GM13976 (cell line): ENCODE results near the gene ITPK1.

Experiments
- DNase-seq: peaks from one replicate; pipeline ENCODE4 v3.0.0; 2012; ENCODE audit warnings: low spot score
- in situ Hi-C: fragments of 300-500 bp; cut with MboI; formaldehyde crosslinking; loops from one replicate; pipeline ENCODE4 v1.12.0; 2022; ENCODE audit warnings: low sequenced_read_pairs, mixed read lengths, inconsistent platforms; ENCODE audit not compliant: unreplicated experiment
- TF ChIP-seq, protein P1 (sequence below): IDR thresholded peaks from 2 replicates; pipeline ENCODE4 v1.5.1; 2012; ENCODE audit warnings: borderline replicate concordance, mild to moderate bottlenecking; ENCODE audit not compliant: insufficient read depth; ENCODE audit errors: extremely low read depth, missing control alignments, control extremely low read depth

ITPK1 gene

DNA sequence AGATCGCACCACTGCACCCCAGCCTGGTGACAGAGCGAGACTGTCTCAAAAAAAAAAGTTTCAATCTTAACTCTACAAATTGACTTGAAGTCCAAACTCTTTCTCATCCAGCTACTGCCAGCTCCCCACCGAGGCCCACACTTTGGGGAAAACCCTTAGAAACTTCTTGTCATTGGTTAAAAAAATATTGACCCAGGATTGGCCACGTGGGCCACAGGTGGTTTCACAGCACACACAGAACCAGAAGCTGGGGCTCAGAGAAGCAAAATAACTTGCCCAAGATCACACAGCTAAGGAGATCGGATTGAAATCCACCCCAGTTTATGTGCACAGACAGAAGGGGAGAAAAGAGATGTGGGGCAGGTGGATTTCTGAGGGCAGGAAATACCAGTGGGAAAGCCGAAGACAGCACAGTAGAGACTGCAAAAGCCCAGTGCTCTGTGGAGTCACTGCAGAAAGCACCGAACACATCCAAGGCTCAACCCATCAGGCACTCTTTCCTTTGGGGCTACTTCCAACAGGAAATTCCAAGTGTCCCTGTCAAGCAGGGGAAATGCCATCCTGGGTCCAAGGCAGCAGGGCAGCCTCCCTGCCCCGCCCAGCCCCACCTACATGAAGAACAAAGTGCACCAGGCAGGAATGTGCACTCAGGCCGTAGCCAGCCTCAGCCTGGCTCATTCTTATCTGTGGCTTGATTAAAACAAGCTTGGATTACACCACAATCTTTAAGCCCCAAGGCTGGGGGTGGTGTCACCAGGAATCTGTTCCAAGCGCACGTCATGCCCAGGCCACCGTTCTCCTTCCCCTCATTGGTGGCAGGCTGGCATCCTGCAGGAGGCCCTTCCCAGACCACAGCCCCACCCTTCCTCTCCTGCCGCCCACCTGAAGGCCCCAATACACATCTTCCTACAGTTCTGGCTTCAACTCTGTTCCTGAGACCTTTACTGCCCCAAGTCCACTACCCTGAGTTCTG is 72.5 kb downstream of the ITPK1 start:
- in situ Hi-C loops = no loop called here
- peak; percentile 61 for DNase-seq
- TF ChIP-seq, protein P1, sequence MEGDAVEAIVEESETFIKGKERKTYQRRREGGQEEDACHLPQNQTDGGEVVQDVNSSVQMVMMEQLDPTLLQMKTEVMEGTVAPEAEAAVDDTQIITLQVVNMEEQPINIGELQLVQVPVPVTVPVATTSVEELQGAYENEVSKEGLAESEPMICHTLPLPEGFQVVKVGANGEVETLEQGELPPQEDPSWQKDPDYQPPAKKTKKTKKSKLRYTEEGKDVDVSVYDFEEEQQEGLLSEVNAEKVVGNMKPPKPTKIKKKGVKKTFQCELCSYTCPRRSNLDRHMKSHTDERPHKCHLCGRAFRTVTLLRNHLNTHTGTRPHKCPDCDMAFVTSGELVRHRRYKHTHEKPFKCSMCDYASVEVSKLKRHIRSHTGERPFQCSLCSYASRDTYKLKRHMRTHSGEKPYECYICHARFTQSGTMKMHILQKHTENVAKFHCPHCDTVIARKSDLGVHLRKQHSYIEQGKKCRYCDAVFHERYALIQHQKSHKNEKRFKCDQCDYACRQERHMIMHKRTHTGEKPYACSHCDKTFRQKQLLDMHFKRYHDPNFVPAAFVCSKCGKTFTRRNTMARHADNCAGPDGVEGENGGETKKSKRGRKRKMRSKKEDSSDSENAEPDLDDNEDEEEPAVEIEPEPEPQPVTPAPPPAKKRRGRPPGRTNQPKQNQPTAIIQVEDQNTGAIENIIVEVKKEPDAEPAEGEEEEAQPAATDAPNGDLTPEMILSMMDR = no peak

DNA sequence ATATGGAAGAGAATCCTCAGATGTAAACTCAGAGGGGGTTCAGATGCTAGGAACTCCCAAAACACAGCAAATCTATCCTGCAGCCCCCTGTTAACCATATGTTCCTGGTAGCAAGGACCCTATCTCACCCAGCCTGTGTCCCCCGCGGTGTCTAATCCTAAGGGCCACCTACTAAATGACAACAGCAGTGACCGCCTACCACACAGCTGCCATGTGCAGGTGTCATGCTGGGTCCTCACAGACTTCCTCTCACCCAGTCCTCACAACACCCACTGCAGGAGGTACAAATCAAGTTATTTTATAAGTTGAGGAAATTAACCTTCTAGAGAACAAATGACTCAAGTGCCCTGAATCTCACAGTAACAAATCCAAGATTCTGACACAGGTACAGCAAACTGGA is 73.9 kb downstream of the ITPK1 start:
- in situ Hi-C loops = no loop called here
- DNase-seq = no peak
- TF ChIP-seq, protein P1 = no peak

DNA sequence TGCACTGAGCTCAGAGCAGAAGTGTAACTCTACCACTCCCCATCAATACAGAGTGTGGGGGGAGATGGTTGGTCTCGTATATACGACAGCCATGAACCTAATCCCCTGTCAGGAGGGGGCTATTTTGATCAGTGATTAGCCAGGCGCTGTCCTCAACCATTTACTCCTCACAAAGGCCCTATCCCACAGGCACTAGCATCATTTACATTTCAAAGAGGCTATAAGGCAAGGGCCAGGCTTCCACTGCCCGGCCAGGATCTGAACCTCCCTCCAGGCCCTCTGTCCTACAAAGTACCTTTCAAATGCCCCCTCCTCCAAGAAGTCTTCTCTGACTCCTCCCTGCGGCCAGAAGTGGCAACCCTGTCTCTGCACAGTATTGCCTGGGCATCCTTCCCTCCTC is 74.7 kb downstream of the ITPK1 start:
- in situ Hi-C loops = no loop called here
- no peak for DNase-seq
- TF ChIP-seq, protein P1 = no peak

DNA sequence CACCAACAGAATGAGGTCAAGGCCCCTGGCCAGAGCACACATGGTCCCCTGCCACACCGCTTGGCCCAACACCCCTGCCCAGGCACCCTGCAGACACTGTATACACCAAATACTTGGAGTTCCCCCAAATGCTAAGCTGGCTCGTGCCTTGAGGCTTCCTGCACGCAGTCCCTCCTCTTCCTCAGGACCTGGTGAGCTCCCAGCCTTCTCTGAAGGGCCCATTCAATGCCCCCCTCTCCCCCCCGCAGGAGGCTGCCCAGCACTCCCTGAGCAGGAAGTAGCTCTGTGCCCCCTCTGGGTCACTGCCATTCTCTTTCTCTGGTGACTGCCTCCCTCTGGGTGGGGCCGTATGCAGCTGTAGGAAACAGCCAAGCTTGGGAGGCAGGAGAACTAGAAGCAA is 75.3 kb downstream of the ITPK1 start:
- TF ChIP-seq, protein P1 = no peak
- in situ Hi-C loops = no loop called here
- no peak for DNase-seq

DNA sequence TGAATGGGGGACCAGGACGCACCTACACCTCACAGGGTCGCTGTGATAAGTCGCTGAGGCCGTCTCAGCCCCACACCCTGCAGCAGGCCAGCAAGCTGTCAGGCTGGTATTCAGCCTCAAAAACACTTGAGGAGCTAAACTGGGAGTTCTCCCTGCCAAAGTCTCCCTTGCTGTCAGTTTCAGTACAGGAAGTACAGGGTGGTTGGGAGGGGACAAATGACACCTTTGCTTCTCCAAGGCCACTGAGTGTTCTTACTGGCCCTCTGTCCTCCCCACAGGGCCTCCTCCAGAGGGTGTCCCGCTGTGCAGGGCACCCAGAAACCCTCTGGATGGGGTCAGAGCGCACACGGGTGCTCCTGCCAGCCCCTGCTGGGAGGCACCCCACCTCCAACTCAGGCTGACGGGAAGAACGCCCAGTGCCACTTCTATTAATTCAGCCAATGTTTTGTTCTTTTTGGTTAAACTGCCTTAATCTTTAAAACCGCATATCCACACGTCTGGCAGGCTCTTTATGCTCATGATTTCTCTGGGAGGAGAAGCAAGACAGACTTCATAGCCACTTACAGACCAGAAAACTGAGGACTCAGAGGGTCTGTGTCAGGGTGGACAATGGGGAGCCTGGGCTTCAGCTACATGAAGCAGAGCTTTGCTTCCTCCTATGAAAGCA is 75.9 kb downstream of the ITPK1 start:
- no peak for DNase-seq
- in situ Hi-C loops = no loop called here
- TF ChIP-seq, protein P1 = no peak

DNA sequence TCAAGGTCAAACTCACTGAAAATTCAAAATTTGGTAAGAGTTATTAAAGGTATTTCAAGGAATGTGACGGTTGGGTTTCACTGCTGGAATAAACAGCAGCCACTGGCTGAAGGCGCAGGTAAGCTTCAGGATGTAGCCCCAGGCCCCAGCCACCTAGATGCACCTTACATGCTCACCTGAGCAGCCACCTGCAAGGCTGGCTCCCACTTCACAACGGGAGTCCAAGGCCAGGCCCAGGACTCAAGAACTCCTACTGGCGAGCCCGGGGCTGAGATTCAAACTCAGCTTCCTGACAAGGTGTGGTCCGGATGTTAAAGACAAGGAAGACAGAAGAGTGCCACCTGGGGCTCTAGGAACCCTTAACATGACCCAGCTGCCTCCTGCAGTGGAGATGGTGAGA is 78.4 kb downstream of the ITPK1 start:
- DNase-seq = no peak
- in situ Hi-C loops = no loop called here
- TF ChIP-seq, protein P1 = no peak
